PFSK-1 (cell line): Measurements from ENCODE around the gene SALL3.

Experiments used
- POLR2AphosphoS5 ChIP-seq: IDR thresholded peaks from 2 replicates; pipeline ENCODE4 v1.6.1; 2012; ENCODE audit warnings: low read depth, mild to moderate bottlenecking, control low read depth, low read length, moderate library complexity
- REST ChIP-seq, 2 experiments: IDR thresholded peaks; 2 replicates each; pipeline versions ENCODE4 v1.6.1 to v1.8.0; 2011 to 2012; ENCODE audit warnings: low read depth in 2 of 2, low read length in 2 of 2, control low read depth in 1 of 2, inconsistent platforms in 1 of 2, mild to moderate bottlenecking in 1 of 2, moderate library complexity in 1 of 2; ENCODE audit not compliant: insufficient read depth in 1 of 2
- SIN3A ChIP-seq: IDR thresholded peaks from 2 replicates; pipeline ENCODE4 v1.6.1; 2012; ENCODE audit warnings: mild to moderate bottlenecking, low read length, moderate library complexity, borderline replicate concordance; ENCODE audit not compliant: insufficient read depth
- TAF1 ChIP-seq: IDR thresholded peaks from 2 replicates; pipeline ENCODE4 v1.6.1; 2012; ENCODE audit warnings: low read length, control low read depth, borderline replicate concordance; ENCODE audit not compliant: insufficient read depth

- TF ChIP-seq REST (IDR thresholded peaks at IDR 0.05; ENCODE audit: insufficient read depth in 1 of 2, low read depth in 2 of 2, low read length in 2 of 2) (no peak), TAF1 (no peak), POLR2AphosphoS5 (no peak), SIN3A (no peak)
Observed at GRCh38 chr18:78972930-78973331, 6.7 kb upstream of the SALL3 start.
